Retinal pigment epithelial cell (primary cell): ENCODE measurements around the gene DPP6.
A peak's percentile ranks its signal among the peaks of the same experiment; 100 is the strongest.

Source experiments
- DNase-seq: peaks from one replicate; pipeline ENCODE4 v3.0.0-alpha.2; 2010; ENCODE audit warnings: low read depth
- H3K4me3 ChIP-seq: 2 replicates; pipeline ENCODE4 v1.5.1; 2011; ENCODE audit warnings: mild to moderate bottlenecking, low read length, control low read depth, moderate library complexity
- CTCF ChIP-seq: conservative IDR thresholded peaks from 2 replicates; pipeline ENCODE4 v1.5.1; 2011; ENCODE audit warnings: low read depth, low read length, control low read depth, inconsistent platforms

DPP6 gene

GRCh38 chr7:154503962-154504550, 451.9 kb downstream of the DPP6 start:
- no peak for DNase-seq
- H3K4me3 ChIP-seq: no peak overlapping the region
- TF ChIP-seq CTCF: peak; percentile 46

GRCh38 chr7:154504918-154505317, 452.7 kb downstream of the DPP6 start:
- TF ChIP-seq CTCF: no peak
- no peak for DNase-seq
- no peak overlapping the region for H3K4me3 ChIP-seq

GRCh38 chr7:154505362-154505761, 453.2 kb downstream of the DPP6 start:
- DNase-seq: no peak
- H3K4me3 ChIP-seq: no peak overlapping the region
- no peak for TF ChIP-seq CTCF

- H3K4me3 ChIP-seq: no peak overlapping the region
- no peak for TF ChIP-seq CTCF
- no peak for DNase-seq
Measured at GRCh38 chr7:154509192-154509591, 457.0 kb downstream of the DPP6 start.

- no peak for TF ChIP-seq CTCF
- H3K4me3 ChIP-seq: no peak overlapping the region
- DNase-seq: no peak
Measured at GRCh38 chr7:154512121-154512833, 460.1 kb downstream of the DPP6 start.

- H3K4me3 ChIP-seq: no peak overlapping the region
- no peak for DNase-seq
- no peak for TF ChIP-seq CTCF
Measured at GRCh38 chr7:154517768-154518167, 465.6 kb downstream of the DPP6 start.

- TF ChIP-seq CTCF: no peak
- H3K4me3 ChIP-seq: no peak overlapping the region
- no peak for DNase-seq
Measured at GRCh38 chr7:154519229-154519628, 467.0 kb downstream of the DPP6 start.
